NOMO-1 treated with dmso at 0.1 percent for 144 hours (cell line): ENCODE data around the gene TTC7B.

ENCODE experiments used
- DNase-seq: peaks from one replicate; lab custom pipeline; 2025; ENCODE audit not compliant: unreplicated experiment; lab: John Stamatoyannopoulos, UW

The TTC7B gene

GRCh38 chr14:90743425-90743824 lies 72.8 kb downstream of the TTC7B start:
- DNase-seq, result no peak

DNA sequence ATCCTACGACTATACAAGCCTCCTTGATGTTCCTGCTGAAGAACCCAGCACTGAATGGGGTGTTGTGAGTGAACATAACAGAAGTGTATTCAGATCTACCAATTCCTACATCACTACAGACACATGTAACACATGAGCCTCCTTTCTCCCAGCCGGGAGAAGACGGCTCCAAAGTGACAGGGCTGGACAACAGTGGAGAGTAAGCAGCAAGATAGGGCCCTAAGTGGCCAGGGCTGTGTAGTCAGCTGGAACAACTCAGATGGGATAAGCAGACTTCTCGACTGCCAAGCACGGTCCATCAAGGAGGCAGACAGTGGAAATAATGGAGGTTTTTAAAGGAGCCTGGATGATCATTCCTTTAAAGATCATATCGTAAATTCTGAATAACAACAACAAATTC lies 73.5 kb downstream of the TTC7B start:
- no peak for DNase-seq

DNA sequence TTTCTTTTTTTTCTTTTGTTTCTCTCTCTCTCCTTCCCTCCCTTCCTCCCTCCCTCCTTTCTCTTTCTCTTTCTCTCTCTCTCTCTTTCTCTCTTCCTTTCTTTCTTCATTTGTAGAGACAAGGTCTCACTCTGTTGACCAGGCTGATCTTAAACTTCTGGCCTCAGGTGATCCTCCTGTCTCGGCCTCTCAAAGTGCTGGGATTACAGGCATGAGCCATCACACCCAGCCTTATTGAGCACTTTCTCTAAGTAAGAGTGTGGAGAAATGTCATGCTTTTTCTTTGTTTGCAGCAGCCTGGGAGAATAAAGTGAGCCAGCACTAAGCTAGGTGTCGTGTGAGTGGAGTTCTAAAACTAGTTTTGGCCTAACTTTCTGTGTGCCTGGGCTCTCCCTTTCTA lies 74.0 kb downstream of the TTC7B start:
- no peak for DNase-seq

DNA sequence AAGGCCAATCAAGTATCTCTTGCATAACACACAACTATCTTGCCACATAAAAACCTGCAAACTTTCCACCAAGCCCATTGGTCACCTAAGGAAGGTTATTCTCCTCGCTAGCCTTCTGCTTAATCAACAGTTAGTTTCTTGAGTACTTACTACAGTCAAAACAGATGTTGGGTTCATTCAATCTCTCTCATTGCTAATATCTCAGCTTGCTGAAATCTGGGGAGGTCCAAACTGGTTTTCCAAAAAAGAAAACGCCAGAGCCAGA lies 74.6 kb downstream of the TTC7B start:
- DNase-seq, result no peak

GRCh38 chr14:90740946-90741681 lies 75.1 kb downstream of the TTC7B start:
- DNase-seq, result no peak

GRCh38 chr14:90740081-90740480 lies 76.1 kb downstream of the TTC7B start:
- DNase-seq, result no peak

DNA sequence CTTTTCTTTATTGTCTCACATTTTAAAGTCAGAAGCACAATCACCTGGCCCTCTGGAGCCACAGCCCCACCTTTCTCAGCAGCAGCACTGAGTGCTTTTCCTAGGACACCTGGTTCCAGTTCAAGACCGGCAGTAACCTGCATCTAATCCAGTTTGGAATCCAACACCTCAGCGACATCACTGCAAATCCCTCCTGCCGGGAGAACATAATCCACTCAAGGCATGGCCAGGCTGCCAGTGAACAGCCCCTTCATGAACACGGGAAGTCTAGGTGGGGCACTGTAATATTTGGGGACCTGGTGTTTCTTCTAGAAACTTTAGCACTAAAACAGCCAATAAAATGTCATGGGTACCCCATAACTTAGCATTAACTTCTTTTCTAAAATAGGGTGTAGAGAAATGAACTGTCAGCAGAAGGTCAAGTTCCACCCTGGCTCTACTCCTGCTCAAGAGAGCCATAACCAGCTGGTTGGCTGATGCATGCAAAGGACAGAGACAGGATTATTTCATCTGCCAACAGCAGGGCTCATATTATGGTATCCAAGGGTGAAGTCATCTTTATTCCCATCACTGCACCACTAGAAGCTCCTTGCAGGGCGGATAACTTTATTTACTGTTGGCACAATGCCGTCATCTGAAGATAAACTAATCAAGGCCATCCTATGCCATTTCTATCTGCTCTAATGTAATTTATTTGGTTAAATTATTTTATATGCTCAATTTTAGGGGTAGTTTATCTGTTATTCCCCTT lies 76.7 kb downstream of the TTC7B start:
- DNase-seq, result no peak

DNA sequence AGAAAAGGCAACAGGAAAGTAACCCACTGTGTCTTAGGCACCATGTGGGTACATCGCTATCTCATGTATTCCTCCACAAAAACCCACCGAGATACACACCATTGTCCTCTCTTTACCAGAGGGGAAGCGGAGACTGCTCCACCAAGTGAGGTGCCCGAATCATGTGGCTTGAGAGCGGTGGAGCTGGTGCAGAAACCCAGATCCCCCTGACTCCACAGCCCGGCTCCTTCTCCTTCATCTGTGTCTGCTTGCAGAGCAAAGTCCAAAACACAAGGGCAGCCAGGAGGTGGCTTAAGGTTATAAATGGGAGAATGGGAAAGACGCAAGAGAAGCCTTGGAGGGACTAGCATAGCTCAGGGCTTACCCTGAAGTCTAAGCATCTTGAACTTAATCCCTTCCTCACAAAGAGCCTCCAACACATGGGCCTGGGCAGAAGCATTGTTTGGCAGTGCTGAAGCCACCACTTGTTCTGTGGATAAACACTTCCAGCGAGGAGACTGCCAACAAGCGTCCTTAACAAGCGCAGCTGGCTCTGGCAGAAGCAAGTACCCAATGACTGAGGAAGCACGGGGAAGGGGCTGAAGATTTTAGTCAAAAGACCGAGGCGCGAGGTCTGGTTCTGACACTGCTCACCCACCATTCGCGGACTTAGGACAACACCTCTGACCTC lies 83.0 kb downstream of the TTC7B start:
- DNase-seq, result no peak

GRCh38 chr14:90732718-90733117 lies 83.5 kb downstream of the TTC7B start:
- DNase-seq, result no peak

DNA sequence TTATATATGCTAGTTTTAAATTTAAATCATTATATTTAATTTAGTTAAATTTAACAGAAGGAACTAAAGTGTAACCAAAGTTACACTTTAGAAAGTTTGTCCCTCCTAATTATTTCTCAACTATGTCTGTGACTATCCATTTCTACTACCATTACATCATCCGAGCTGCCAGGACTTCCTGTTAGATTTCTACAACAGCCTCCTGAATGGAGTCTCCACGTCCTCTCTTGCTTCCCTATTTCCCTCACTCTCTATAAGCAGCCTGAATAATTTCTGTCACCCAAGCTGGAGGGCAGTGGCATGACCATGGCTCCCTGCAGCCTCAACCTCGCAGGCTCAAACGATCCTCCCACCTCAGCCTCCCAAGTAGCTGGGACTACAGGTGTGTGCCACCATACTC lies 84.1 kb downstream of the TTC7B start:
- peak; percentile 38 for DNase-seq

DNA sequence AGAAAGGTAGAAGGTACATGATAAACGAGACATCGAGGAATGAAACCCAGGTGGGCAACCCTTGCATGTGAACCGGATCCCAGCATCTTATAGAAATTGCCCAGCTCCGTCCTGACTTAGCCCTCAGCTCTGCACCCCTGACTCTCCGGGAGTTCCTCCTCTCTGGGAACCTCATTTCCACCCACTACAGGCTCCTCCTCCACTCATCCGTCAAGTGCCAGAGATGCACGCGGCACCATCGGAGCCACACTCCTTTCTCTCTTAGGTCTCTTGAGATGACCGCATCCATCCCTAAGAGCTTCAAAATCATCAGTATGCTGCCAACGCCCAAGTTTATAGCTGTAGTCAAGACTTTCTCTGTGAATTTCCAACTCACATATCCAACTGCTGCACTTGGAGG lies 84.7 kb downstream of the TTC7B start:
- DNase-seq, result no peak

- no peak for DNase-seq
These were observed 85.9 kb downstream of the TTC7B start for GRCh38 chr14:90730206-90730766.

DNA sequence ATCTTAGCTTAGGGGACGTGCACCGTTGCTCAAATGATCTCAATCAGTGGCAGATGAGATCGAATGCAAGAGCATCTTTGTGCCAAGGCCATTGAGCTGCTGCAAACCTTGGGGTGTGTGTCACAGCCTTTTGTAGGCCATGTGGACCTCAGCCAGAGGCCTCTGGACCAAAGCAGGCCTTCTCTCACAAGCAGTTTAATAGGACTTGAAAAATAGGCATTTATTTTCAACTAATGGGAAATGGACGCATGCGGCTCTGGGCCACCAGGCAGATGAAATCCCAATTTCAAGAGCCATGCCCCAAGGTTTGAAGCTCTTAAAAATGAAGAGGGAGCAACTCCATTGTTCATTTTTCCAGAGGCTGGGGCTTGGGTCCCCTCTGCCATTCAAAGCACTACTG lies 87.3 kb downstream of the TTC7B start:
- no peak for DNase-seq

- no peak for DNase-seq
These were observed 89.1 kb downstream of the TTC7B start for GRCh38 chr14:90727082-90727481.

DNA sequence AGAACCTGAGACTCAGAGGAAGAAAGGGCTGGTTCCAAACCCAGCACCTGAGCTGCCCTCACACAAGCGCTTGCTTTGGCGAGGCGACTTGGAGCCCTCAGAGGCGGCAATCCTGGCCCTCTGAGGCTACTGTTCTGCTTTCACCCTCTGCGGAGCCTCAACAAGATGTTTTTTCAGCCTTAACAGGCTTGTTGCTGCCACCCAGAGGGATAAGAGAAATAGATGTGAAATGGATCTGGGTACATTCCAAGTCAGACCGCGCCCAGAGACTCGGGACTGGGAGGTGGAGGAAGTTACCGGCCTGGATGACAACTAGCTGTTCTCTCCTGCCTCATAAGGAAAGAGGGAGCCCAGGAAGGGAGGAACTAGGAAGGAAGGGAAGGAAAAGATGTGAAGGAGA lies 89.6 kb downstream of the TTC7B start:
- DNase-seq, result no peak

DNA sequence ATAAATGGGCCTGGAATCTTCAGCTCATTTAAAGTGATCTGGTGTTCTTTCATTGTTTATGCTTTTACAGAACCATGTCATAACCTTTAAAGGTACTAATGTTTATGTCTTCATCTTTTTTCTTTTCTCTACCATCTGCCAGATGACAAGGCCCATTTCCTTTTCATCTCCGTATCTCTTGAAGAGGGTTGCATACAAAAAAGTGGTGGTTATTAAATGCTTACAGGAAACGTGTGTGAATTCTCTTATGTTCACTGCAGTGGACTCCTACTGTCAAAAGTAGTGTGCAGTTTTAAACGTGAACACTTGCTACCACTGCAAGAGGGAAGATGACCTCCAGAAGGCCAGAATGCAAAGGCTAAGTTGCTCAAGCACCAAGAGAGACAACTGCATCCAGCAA lies 91.4 kb downstream of the TTC7B start:
- no peak for DNase-seq

DNA sequence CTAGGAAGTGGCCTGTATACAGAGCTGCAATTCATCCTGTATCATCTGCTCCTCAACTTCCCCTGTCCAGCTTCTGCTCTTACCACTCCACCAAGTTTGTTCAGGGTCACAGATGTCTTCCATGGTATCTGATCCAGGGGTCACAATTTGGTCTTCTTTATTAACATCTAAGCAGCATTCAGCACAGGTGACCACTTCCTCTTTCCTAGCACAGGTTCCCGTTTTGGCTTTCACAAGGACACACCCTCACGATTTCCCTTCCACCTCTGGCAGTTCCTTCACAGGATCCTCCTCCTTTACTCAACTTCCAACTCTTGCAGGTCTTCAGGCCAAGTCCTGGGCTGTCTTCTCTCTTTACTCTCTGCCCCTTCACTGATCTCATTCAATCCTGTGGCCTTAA lies 93.6 kb downstream of the TTC7B start:
- DNase-seq, result peak; percentile 31

- DNase-seq, result no peak
These were observed 94.5 kb downstream of the TTC7B start for GRCh38 chr14:90721619-90722305.

GRCh38 chr14:90720832-90721231 lies 95.4 kb downstream of the TTC7B start:
- no peak for DNase-seq

DNA sequence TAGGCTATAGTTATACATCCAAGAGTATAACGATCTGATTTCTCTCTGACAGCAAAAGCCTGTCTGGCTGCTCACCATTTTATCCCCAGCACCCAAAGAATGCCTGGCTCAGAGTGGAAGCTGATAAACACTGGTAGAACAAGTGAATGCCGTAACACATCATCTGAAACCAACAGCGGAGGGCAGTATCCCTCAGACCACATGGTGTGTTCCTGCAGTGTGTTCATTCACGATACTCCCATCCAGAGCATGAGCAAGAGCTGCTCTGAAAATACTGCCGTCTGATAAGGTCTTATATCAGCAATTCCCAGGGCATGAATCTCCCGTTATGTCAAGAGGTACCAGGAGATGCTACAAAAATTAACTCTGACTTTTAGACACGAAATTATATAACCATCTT lies 95.9 kb downstream of the TTC7B start:
- DNase-seq, result no peak

DNA sequence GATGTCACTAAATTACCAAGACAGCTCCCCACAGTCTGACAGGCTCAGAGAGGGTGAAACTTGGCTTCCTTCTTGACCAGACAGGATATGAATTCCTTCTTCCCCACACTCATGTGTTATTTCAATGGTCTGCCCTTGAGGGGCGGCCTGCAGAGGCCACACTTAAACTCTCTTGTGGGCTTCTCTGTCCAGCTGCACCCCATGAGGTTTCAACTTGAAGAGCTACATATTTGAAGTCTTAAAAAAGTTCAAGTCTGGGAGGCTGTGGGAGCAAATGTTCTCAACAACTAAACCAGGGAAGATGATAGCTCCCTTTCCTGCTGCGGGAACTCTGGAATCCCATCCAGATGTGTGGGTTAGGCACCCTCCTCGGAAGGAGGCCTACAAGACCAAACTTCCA lies 98.3 kb downstream of the TTC7B start:
- DNase-seq, result no peak

DNA sequence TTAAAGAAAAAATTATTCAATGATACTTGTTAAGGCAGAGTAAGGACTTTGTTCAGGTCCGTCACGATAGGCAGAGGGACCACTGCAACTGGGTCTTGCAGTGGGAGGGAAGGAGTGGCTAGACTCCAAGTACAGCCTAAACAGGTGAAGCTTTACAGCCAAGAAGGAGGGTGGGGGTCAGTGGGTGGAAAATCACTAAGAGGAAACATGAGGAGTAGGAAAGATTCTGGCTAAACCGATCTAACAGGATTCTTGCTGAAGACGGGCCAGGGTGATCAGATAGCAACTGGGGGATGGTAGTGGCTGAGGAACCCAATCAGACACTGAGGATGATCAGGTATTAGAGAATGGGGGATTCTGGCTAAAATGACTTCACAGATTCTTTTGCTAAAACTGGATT lies 100.2 kb downstream of the TTC7B start:
- no peak for DNase-seq
